Measurements from ENCODE around the gene PRKAG2.

- TF ChIP-seq CTCF (IDR thresholded peaks at IDR 0.05), result no peak
- no peak for TF ChIP-seq POLR2A (IDR thresholded peaks at IDR 0.05)
Measured at GRCh38 chr7:151735186-151735850, 141.6 kb downstream of the PRKAG2 start.
